IPS DF 6.9 (cell line): ENCODE results near the gene GPR39.

Source experiments
- DNase-seq: peaks from one replicate; pipeline ENCODE4 v3.0.0-alpha.2; 2013; ENCODE audit warnings: low read depth, low spot score
- H3K27ac ChIP-seq: one replicate; pipeline ENCODE4 v1.5.1; 2013; ENCODE audit warnings: low read length, control low read depth
- H3K27me3 ChIP-seq: 2 replicates; pipeline ENCODE4 v1.6.1; 2013; ENCODE audit warnings: mild to moderate bottlenecking, low read length; ENCODE audit not compliant: control insufficient read depth, insufficient read depth
- H3K36me3 ChIP-seq: 2 replicates; pipeline ENCODE4 v1.6.1; 2013; ENCODE audit warnings: low read length; ENCODE audit not compliant: control insufficient read depth, insufficient read depth
- H3K4me1 ChIP-seq: 2 replicates; pipeline ENCODE4 v1.6.1; 2013; ENCODE audit warnings: low read length; ENCODE audit not compliant: control insufficient read depth, insufficient read depth
- H3K4me3 ChIP-seq: 2 replicates; pipeline ENCODE4 v1.5.1; 2013; ENCODE audit warnings: mild to moderate bottlenecking, low read length
- H3K9me3 ChIP-seq: 2 replicates; pipeline ENCODE4 v1.6.1; 2013; ENCODE audit warnings: low read length, inconsistent platforms; ENCODE audit not compliant: control insufficient read depth, insufficient read depth
- WGBS: extraction: QIAGEN DNeasy Blood & Tissue Kit; methylation state at CpG from one replicate; pipeline ENCODE4 v1.1.7; 2013; ENCODE audit warnings: mixed read lengths, missing lambda C conversion rate; ENCODE audit not compliant: insufficient read length, insufficient coverage; 5-methylcytosine and 5-hydroxymethylcytosine counted together

Gene GPR39

GRCh38 chr2:132595186-132595585, 178.6 kb downstream of the GPR39 start:
- Histone ChIP-seq H3K4me3 (no peak overlapping the region), H3K36me3 (no peaks in the 10 kb centered on the region), H3K9me3 (no peaks in the 10 kb centered on the region), H3K4me1 (no peaks in the 10 kb centered on the region; the same call in 1 of the 2 replicates), H3K27me3 (no peaks in the 10 kb centered on the region), H3K27ac (no peak overlapping the region)
- no peak for DNase-seq
- no CpG with 5 or more reads among the region's 6 CpGs for WGBS

- H3K4me3 ChIP-seq: no peak overlapping the region
- H3K4me1 ChIP-seq: no peaks in the 10 kb centered on the region; the same call in 1 of the 2 replicates
- no peak overlapping the region for H3K27ac ChIP-seq
- no peaks in the 10 kb centered on the region for H3K9me3 ChIP-seq
- H3K27me3 ChIP-seq: no peaks in the 10 kb centered on the region
- no peak for DNase-seq
- no peaks in the 10 kb centered on the region for H3K36me3 ChIP-seq
- no CpG with 5 or more reads among the region's 2 CpGs for WGBS
These were observed 179.1 kb downstream of the GPR39 start for GRCh38 chr2:132595693-132596092.

GRCh38 chr2:132597166-132597565, 180.6 kb downstream of the GPR39 start:
- Histone ChIP-seq H3K27me3 (no peaks in the 10 kb centered on the region), H3K36me3 (no peaks in the 10 kb centered on the region), H3K27ac (no peak overlapping the region), H3K4me3 (no peak overlapping the region), H3K9me3 (no peaks in the 10 kb centered on the region), H3K4me1 (no peaks in the 10 kb centered on the region; the same call in 1 of the 2 replicates)
- no peak for DNase-seq

- no CpG with 5 or more reads among the region's 1 CpG for WGBS
These were observed 181.2 kb downstream of the GPR39 start for GRCh38 chr2:132597831-132598230.

GRCh38 chr2:132598536-132598935, 181.9 kb downstream of the GPR39 start:
- H3K4me1 ChIP-seq: no peaks in the 10 kb centered on the region; the same call in 1 of the 2 replicates

More at GRCh38 chr2:132597831-132598230, 181.2 kb downstream of the GPR39 start:
- Histone ChIP-seq H3K9me3 (no peaks in the 10 kb centered on the region), H3K36me3 (no peaks in the 10 kb centered on the region), H3K27ac (no peak overlapping the region), H3K4me3 (no peak overlapping the region), H3K27me3 (no peaks in the 10 kb centered on the region), H3K4me1 (no peaks in the 10 kb centered on the region; the same call in 1 of the 2 replicates)
- no peak for DNase-seq

GRCh38 chr2:132599556-132599955, 183.0 kb downstream of the GPR39 start:
- no peak for DNase-seq
- Histone ChIP-seq H3K4me3 (no peak overlapping the region), H3K27me3 (no peaks in the 10 kb centered on the region), H3K27ac (no peak overlapping the region), H3K4me1 (no peaks in the 10 kb centered on the region; the same call in 1 of the 2 replicates), H3K36me3 (no peaks in the 10 kb centered on the region), H3K9me3 (no peaks in the 10 kb centered on the region)
- no CpG with 5 or more reads among the region's 4 CpGs for WGBS

More at GRCh38 chr2:132598536-132598935, 181.9 kb downstream of the GPR39 start:
- no peak for DNase-seq
- WGBS: no CpG with 5 or more reads among the region's 3 CpGs
- no peaks in the 10 kb centered on the region for H3K36me3 ChIP-seq
- H3K9me3 ChIP-seq: no peaks in the 10 kb centered on the region
- no peak overlapping the region for H3K27ac ChIP-seq
- no peak overlapping the region for H3K4me3 ChIP-seq
- H3K27me3 ChIP-seq: no peaks in the 10 kb centered on the region

- Histone ChIP-seq H3K27me3 (no peaks in the 10 kb centered on the region), H3K36me3 (no peaks in the 10 kb centered on the region), H3K9me3 (no peaks in the 10 kb centered on the region), H3K27ac (no peak overlapping the region), H3K4me3 (no peak overlapping the region), H3K4me1 (peaks cover 4% of the 10 kb centered on the region; the same call in 1 of the 2 replicates)
- no CpG with 5 or more reads among the region's 1 CpG for WGBS
- no peak for DNase-seq
These were observed 188.0 kb downstream of the GPR39 start for GRCh38 chr2:132604561-132604960.

GRCh38 chr2:132605236-132606180, 188.9 kb downstream of the GPR39 start:
- Histone ChIP-seq H3K4me1 (peaks cover 4% of the 10 kb centered on the region; the same call in 1 of the 2 replicates), H3K27ac (no peak overlapping the region), H3K36me3 (no peaks in the 10 kb centered on the region), H3K4me3 (no peak overlapping the region), H3K9me3 (no peaks in the 10 kb centered on the region), H3K27me3 (no peaks in the 10 kb centered on the region)
- no CpG with 5 or more reads among the region's 14 CpGs for WGBS
- no peak for DNase-seq

- H3K4me3 ChIP-seq: no peak overlapping the region
- WGBS: no CpG with 5 or more reads among the region's 8 CpGs
- H3K27me3 ChIP-seq: no peaks in the 10 kb centered on the region
These were observed 190.0 kb downstream of the GPR39 start for GRCh38 chr2:132606649-132607048.

GRCh38 chr2:132607426-132608090, 191.0 kb downstream of the GPR39 start:
- H3K4me1 ChIP-seq: peaks cover 4% of the 10 kb centered on the region; the same call in 1 of the 2 replicates
- no peak for DNase-seq
- no peaks in the 10 kb centered on the region for H3K27me3 ChIP-seq
- H3K27ac ChIP-seq: no peak overlapping the region
- no peaks in the 10 kb centered on the region for H3K9me3 ChIP-seq
- no CpG with 5 or more reads among the region's 4 CpGs for WGBS
- no peak overlapping the region for H3K4me3 ChIP-seq
- H3K36me3 ChIP-seq: no peaks in the 10 kb centered on the region

More at GRCh38 chr2:132606649-132607048, 190.0 kb downstream of the GPR39 start:
- Histone ChIP-seq H3K4me1 (peaks cover 4% of the 10 kb centered on the region; the same call in 1 of the 2 replicates), H3K27ac (no peak overlapping the region), H3K36me3 (no peaks in the 10 kb centered on the region), H3K9me3 (no peaks in the 10 kb centered on the region)
- DNase-seq: no peak
